ENCODE measurements around the gene MRPS2.
"Not testable (repeated sequence)": the region's sequence is repeated elsewhere in the genome, so short reads cannot be mapped to it uniquely, and the experiment has no call there.

Gene MRPS2

GRCh38 chr9:135534826-135535225 lies 34.3 kb downstream of the MRPS2 start:
- not testable (repeated sequence) for FAIRE-seq

GRCh38 chr9:135535631-135536030 lies 35.1 kb downstream of the MRPS2 start:
- FAIRE-seq, result not testable (repeated sequence)

- no peak for FAIRE-seq
Observed at GRCh38 chr9:135536216-135536615, 35.7 kb downstream of the MRPS2 start.

- not testable (repeated sequence) for FAIRE-seq
Observed at GRCh38 chr9:135543262-135543894, 42.9 kb downstream of the MRPS2 start.

- FAIRE-seq, result no peak
Observed at GRCh38 chr9:135544981-135545635, 44.6 kb downstream of the MRPS2 start.

- FAIRE-seq, result not testable (repeated sequence)
Observed at GRCh38 chr9:135545646-135546176, 45.2 kb downstream of the MRPS2 start, which contains the start of gene OBP2A. Gene OBP2A (plus strand): TSS chr9:135546126. CDS start chr9:135546181, 55 bp downstream.

GRCh38 chr9:135546792-135547617 lies 46.5 kb downstream of the MRPS2 start:
- FAIRE-seq, result not testable (repeated sequence)

GRCh38 chr9:135547756-135548736 lies 47.6 kb downstream of the MRPS2 start:
- FAIRE-seq, result no peak

GRCh38 chr9:135549478-135550343 lies 49.2 kb downstream of the MRPS2 start:
- not testable (repeated sequence) for FAIRE-seq

GRCh38 chr9:135550344-135550918 lies 49.9 kb downstream of the MRPS2 start:
- FAIRE-seq, result no peak

GRCh38 chr9:135551031-135551430 lies 50.5 kb downstream of the MRPS2 start:
- no peak for FAIRE-seq

- no peak for FAIRE-seq
Observed at GRCh38 chr9:135551456-135551855, 51.0 kb downstream of the MRPS2 start.

- FAIRE-seq, result no peak
Observed at GRCh38 chr9:135552021-135552697, 51.7 kb downstream of the MRPS2 start.

GRCh38 chr9:135552698-135553171 lies 52.3 kb downstream of the MRPS2 start:
- no peak for FAIRE-seq

All from A204.1 (cell line).